WTC11 (cell line): ENCODE data around the gene ZNF668.

ENCODE experiments used
- ELF4 ChIP-seq: sonication (generic); formaldehyde crosslinking; IDR thresholded peaks from 2 replicates; pipeline ENCODE4 v1.8.1; 2022; ENCODE audit warnings: low read depth, mild to moderate bottlenecking, moderate library complexity, missing genetic modification reagents
- ETV6 ChIP-seq: sonication (generic); formaldehyde crosslinking; IDR thresholded peaks from 2 replicates; pipeline ENCODE4 v1.8.1; 2022; ENCODE audit warnings: mild to moderate bottlenecking, missing genetic modification reagents
- NR3C1 ChIP-seq: sonication (generic); formaldehyde crosslinking; conservative IDR thresholded peaks from 2 replicates; pipeline ENCODE4 v1.8.1; 2023; ENCODE audit warnings: low read depth, mild to moderate bottlenecking, missing genetic modification reagents
- RELA ChIP-seq: sonication (generic); formaldehyde crosslinking; IDR thresholded peaks from 2 replicates; pipeline ENCODE4 v1.8.1; 2022; ENCODE audit warnings: missing genetic modification reagents, mild to moderate bottlenecking, borderline replicate concordance
- SMAD3 ChIP-seq: sonication (generic); formaldehyde crosslinking; IDR thresholded peaks from 2 replicates; pipeline ENCODE4 v1.8.0; 2022; ENCODE audit warnings: missing genetic modification reagents, mild to moderate bottlenecking, borderline replicate concordance
- TP53 ChIP-seq: sonication (generic); formaldehyde crosslinking; IDR thresholded peaks from 2 replicates; pipeline ENCODE4 v1.8.1; 2023; ENCODE audit warnings: mild to moderate bottlenecking, missing genetic modification reagents
- ZNF396 ChIP-seq: fragments of 250-450 bp; sonication (Bioruptor Pico); IDR thresholded peaks from 2 replicates; pipeline ENCODE4 v1.8.0; 2021; ENCODE audit warnings: mild to moderate bottlenecking, moderate library complexity, borderline replicate concordance
- TF ChIP-seq, protein P1 (sequence below): fragments of 200-600 bp; IDR thresholded peaks from 2 replicates; pipeline ENCODE4 v1.8.0; 2022; ENCODE audit warnings: antibody characterized with exemption

GRCh38 chr16:31050280-31051030, 23.6 kb downstream of the ZNF668 start:
- no peak for TF ChIP-seq NR3C1 (CRISPR knock-in tag)
- TF ChIP-seq, protein P1, sequence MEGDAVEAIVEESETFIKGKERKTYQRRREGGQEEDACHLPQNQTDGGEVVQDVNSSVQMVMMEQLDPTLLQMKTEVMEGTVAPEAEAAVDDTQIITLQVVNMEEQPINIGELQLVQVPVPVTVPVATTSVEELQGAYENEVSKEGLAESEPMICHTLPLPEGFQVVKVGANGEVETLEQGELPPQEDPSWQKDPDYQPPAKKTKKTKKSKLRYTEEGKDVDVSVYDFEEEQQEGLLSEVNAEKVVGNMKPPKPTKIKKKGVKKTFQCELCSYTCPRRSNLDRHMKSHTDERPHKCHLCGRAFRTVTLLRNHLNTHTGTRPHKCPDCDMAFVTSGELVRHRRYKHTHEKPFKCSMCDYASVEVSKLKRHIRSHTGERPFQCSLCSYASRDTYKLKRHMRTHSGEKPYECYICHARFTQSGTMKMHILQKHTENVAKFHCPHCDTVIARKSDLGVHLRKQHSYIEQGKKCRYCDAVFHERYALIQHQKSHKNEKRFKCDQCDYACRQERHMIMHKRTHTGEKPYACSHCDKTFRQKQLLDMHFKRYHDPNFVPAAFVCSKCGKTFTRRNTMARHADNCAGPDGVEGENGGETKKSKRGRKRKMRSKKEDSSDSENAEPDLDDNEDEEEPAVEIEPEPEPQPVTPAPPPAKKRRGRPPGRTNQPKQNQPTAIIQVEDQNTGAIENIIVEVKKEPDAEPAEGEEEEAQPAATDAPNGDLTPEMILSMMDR, result no peak
- TF ChIP-seq SMAD3 (CRISPR knock-in tag), result no peak
- TF ChIP-seq RELA, result no peak
- TF ChIP-seq ELF4 (CRISPR knock-in tag), result no peak
- no peak for TF ChIP-seq ZNF396 (CRISPR knock-in tag)
- no peak for TF ChIP-seq TP53
- TF ChIP-seq ETV6 (CRISPR knock-in tag), result no peak
